HG02970 (cell line): ENCODE data around the gene RMND5A.
A peak's percentile ranks its signal among the peaks of the same experiment; 100 is the strongest.

Experiments
- ATAC-seq: cut with Tn5 transposase; IDR thresholded peaks from one replicate; pipeline ENCODE4 v1.9.1; 2021; ENCODE audit warnings: mild to moderate bottlenecking, moderate library complexity, moderate number of reproducible peaks; ENCODE audit not compliant: unreplicated experiment, low FRiP score

RMND5A gene

DNA sequence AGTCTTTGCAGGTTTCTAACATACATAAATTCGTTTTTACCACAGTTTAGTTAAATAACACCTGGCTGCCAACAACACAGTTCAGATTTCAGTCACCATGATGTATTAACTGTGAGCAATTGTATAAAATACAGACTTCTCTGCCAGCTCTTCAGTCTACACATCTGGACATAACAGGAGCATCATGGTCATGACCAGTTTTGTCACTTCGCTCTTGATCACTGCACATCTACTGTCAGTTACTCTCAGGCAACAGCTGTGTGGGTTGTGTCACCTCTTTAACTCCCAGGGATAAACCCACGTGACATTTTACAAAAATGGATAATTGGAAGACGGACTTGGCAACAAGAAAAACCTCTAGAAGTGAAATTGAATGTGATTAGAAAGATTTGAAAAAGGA is 40.3 kb downstream of the RMND5A start:
- ATAC-seq, result no peak

DNA sequence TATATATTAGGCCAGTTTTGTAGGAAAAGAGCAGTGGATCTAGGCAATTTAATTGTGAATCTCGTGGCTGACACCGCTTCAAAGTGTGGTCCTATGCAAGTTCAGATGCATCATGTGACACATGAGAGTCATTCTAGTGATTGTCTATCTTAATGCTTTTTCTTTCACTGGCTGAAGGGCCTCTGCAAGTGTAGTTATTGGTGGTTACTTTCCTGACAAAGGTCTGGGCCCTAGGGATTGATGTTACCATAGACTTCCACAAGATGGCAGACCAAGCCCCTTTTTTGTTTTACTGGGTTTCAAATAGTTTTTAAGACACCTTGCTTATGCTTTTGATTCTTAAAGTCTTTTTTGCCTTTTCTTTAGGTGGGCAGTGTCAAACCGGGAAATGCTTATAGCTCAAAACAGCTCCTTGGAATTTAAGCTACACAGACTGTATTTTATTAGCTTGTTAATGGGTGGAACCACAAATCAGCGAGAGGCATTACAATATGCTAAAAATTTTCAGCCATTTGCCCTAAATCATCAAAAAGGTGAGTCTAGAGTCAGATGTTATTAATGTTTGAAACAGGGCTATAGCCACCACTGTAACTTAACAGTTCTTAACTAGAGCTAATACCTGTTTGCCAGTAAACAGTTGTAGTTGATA is 44.7 kb downstream of the RMND5A start:
- no peak for ATAC-seq

DNA sequence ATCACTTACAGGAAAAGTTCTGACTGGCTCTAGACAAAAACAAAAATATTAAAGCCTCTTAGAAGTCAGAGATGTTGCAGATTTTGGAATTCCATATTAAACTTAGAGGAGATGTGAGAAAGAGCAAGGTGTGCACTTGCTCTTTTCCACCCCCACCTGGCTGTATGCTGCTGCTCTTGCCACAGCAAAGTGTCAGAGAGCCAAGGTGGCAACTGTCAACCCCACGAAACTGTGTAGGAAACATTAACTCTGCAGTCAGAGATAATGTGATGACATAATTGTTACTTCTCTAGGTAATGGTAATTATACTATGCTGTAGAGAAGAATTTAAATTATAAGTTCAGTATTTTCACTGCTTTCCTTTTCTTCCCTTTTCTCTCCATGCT is 45.2 kb downstream of the RMND5A start:
- ATAC-seq, result no peak

- ATAC-seq, result no peak
Measured at GRCh38 chr2:86768189-86768949, 48.3 kb downstream of the RMND5A start.

DNA sequence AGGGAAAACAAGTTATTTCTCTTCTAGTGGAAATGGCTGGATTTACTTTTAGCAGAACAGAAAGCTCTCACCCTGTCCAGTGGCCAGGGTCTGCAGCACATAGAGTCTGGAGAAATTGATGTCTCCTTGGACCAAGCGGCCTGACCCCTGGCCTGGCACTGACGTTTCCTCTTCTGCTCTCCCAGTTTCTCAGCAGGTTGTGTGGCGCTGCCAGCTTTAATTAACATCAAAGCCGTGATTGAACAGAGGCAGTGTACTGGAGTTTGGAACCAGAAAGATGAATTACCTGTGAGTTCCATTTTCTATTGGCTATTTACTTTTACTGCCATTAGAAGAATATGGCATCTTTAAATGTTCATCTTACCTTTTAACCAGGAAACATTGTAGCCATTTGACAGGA is 49.7 kb downstream of the RMND5A start:
- no peak for ATAC-seq

DNA sequence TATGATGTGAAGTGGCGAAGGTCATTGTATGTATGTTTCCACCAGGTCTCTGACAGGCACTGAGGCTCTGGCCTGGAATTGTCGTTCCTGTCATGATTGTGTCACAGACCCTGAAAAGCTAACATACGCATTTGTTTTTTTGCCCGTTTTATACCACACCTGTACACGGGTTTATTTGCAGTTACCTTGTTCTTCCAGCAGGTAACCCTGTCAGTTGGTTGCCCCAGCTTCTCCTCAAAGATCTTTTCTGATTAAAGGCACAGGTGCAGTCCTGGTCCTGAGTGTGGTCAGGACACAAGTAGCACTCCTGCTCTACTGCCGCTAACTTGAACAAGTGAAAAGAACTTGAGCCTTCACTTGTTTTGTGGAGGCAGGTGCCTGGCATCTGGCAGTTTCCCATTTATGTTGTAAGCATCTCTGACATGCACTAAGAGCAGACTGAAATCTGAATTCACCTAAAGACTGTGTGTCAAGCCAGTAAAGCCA is 50.8 kb downstream of the RMND5A start:
- no peak for ATAC-seq

- ATAC-seq, result no peak
Measured at GRCh38 chr2:86772611-86773010, 52.5 kb downstream of the RMND5A start.

DNA sequence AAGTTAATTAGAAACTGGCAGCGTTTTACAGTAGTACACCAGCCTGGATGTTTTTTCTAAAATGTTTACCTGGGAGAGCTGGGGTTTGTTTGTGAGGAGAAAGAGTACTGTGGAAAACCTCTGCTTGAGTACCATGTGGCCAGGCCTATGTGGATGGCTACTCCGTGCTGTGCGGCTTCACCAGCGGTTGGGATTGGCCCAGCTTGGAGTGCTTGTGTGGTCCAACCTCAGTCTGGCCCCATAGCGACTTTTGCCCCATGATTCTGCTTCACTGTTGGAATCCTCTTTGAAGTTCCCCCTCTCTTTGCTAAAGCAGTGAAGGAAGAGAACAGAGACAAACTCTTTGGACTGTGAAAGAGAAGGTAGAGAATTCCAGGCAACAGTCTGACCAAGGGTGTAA is 54.8 kb downstream of the RMND5A start:
- ATAC-seq, result no peak

GRCh38 chr2:86775338-86775737 is 55.2 kb downstream of the RMND5A start:
- no peak for ATAC-seq

DNA sequence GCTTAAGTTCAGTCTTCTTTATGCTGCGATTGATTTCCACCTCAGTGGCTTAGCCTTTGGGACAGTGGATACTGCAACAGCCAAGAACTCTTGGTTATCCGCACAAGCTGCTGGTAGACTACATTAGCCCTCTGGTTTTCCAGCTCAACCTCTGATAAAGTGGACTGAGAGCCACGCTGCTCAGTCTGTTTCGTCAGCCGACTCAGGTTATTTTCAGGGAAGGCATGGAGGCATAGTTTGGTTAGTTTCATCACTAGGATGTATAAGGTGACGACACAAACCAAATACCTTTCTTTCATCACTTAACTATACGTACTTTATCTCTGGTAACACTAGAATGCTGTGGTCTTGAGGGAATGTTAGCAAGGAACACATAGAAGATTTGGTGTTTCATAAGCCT is 56.4 kb downstream of the RMND5A start:
- ATAC-seq, result no peak

GRCh38 chr2:86778957-86779356 is 58.9 kb downstream of the RMND5A start:
- no peak for ATAC-seq

DNA sequence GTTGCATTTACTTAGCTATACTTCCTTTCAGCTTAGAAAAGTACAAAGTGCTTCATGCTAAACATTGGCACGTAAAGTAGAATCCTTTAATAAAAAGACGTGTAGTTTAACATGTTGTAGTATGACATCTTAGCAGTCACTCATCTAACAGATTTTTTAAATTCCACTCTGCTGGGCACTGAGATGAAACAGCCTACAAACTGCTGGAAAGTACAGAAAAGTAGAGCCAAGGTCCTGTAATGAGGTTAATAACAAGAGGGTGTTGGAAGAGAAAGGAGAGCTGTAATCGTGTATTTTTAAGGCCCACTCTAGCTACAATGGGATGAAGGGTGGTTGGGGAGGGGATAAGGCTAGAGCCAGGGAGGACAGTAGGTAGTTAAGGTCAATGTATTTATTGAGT is 59.9 kb downstream of the RMND5A start:
- ATAC-seq, result no peak

GRCh38 chr2:86781363-86781762 is 61.3 kb downstream of the RMND5A start:
- ATAC-seq, result no peak

- ATAC-seq, result no peak
Measured at GRCh38 chr2:86782748-86783147, 62.7 kb downstream of the RMND5A start.

DNA sequence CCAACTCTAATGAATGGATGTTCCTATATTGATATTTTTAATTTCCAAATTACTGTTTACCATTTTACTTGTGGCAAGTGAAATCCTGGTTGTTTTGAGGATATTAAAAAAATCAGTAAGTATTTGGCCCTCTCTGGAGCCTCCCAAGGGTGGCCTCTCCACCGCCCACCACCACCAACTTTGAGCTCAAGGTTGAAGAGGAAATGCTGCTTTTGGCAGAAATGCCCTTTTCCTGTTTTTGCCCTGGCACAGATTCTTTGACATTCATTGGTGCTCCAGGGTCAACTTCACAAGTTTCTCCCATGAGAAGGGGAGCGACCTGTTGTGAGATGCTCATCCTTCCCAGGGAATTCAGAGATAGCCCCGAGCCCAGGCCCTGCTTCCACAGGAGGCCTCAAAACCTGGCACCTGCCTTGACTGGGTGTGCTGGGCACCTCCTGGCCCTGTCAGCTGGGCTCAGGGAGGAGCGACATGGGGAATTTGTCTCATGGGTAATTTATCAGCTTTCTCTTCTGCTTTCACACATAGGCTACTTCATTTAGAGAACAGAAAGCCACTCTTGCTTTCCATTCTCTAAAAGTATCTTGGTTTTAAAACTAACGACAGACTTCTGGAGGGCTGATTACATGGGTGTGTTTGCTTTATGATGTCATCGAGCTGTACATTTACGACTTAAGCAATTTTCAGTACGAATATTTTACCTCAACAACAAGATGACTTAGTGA is 63.7 kb downstream of the RMND5A start:
- ATAC-seq, result peak; percentile 85

- no peak for ATAC-seq
Measured at GRCh38 chr2:86785456-86785855, 65.4 kb downstream of the RMND5A start.

GRCh38 chr2:86786001-86786536 is 66.0 kb downstream of the RMND5A start:
- ATAC-seq, result no peak

GRCh38 chr2:86787736-86788135 is 67.6 kb downstream of the RMND5A start:
- ATAC-seq, result no peak

DNA sequence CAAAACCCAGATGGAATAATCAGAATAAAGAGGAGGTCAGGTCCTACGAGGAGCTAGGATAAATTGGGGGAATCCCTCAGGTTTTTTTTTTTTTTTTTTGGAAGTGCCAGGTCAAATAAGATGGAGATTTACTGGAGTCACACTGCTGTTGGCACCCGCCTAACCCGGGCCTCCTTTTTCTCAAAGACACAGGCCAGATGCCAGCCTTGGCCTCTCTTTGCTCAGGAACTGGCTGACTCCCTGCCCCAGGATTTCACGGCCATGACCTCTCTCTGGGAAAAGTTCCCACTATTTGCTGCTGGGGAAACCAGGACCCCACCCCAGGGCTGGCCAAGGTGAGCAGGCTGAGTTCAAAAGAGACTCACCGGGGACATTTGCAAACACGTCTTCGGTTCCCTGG is 68.1 kb downstream of the RMND5A start:
- ATAC-seq, result no peak

DNA sequence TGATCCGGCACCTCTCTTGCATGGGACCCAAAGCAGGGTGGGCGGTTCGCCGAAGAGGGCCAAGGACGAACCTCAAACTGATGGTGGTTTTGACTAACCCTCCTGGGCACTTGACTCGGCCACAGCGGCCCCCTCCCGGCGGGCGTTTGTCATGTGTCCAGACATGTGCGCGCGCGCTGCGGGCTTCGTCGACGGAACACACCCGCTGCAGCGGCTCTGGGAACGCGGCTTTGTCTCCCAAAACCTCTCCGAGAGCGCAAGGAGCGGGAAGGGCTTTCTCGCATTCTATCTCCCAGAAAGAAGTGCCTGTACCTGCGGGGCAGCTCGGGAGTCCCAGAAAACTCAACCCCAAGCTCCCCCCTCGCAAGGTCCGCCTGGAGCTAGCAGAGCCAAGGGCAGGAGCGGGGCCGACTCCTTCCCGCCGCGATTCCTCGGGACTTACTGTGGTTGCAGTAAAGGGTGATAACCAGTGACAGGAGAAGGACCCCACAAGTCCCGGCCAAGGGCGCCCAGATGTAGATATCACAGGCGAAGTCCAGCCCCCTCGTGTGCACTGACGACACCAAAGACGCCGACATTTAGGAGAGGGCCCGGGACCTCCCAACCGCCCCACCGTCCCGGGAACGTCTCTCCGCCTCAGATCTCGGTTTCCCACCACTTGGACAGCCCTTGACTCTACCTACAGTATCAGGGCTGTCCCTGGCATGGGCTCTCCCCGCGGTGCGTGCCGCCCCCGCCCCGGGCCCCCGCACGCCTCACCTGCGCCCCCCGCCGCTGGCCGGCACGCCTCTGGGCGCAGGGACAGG is 69.0 kb downstream of the RMND5A start:
- ATAC-seq, result no peak
